AG09309 (cell line): ENCODE measurements around the gene CGB2.
"Not testable (repeated sequence)": the region's sequence is repeated elsewhere in the genome, so short reads cannot be mapped to it uniquely, and the experiment has no call there.

Experiments used
- DNase-seq: peaks from one replicate; pipeline ENCODE4 v3.0.0-alpha.2; 2010; ENCODE audit warnings: low read depth
- H3K4me3 ChIP-seq: 2 replicates; pipeline ENCODE4 v1.5.1; 2011; ENCODE audit warnings: mild to moderate bottlenecking, low read depth, low read length, moderate library complexity; ENCODE audit not compliant: control insufficient read depth
- CTCF ChIP-seq: IDR thresholded peaks from 2 replicates; pipeline ENCODE4 v1.5.1; 2011; ENCODE audit warnings: mild to moderate bottlenecking, low read depth, low read length, inconsistent platforms; ENCODE audit not compliant: insufficient read depth, control insufficient read depth; ENCODE audit errors: missing control alignments

The CGB2 gene

DNA sequence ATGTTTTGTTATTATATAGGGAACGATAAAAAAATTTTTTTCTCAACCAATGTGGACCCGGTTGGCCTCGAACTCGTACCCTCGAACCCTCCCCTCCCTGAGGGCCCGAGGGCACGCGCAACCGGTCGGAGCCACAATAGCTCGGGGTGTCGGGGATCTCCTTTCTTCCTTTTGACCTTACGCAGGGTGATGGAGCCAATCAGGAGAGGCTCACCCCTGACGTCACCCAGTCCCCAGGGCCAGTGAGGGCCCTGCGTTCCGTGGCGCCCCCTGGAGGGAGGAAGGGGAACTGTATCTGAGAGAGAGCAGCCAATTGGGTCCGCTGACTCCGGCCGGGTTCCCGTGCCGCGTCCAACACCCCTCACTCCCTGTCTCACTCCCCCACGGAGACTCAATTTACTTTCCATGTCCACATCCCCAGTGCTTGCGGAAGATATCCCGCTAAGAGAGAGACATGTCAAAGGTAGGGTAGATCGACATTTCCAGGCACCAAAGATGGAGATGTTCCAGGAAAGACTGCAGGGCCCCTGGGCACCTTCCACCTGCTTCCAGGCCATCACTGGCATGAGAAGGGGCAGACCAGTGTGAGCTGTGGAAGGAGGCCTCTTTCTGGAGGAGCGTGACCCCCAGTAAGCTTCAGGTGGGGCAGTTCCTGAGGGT, at the start of gene CGB2:
CGB2 (plus strand) TSS at position 249 of the 660 bp plus-strand sequence; CDS start at position 455, 206 bp downstream.
- TF ChIP-seq CTCF = peak; percentile 21
- H3K4me3 ChIP-seq, DNase-seq: not testable (repeated sequence)

GRCh38 chr19:48982280-48982679, 49.4 kb upstream of the CGB2 start:
- DNase-seq = no peak
- no peak for TF ChIP-seq CTCF
- H3K4me3 ChIP-seq = no peak overlapping the region

DNA sequence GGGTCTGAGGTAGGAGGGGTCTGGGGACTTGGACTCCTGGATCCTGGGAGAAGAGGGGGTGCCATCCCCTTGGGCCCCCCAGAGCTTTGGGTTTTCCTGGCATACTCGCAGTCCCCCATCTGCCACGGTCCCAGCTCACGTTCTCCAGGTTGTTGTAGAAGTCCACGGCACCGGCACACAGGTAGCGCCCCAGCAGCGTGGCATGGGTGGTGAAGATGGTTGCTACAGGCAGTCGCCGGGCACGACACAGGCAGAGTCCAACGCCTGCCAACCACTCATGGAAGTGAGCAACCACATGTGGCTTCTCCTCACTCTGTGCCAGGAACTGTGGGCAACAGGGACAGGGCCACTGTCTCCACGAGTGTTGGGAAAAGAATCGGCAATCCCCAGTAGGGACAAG, 46.0 kb upstream of the CGB2 start:
- H3K4me3 ChIP-seq = no peak overlapping the region
- DNase-seq = no peak
- no peak for TF ChIP-seq CTCF

GRCh38 chr19:48986211-48986610, 45.5 kb upstream of the CGB2 start:
- no peak for TF ChIP-seq CTCF
- H3K4me3 ChIP-seq = no peak overlapping the region
- no peak for DNase-seq

- no peak for DNase-seq
- TF ChIP-seq CTCF = no peak
- H3K4me3 ChIP-seq = no peak overlapping the region
Measured at GRCh38 chr19:48987323-48987722, 44.4 kb upstream of the CGB2 start.

- no peak for TF ChIP-seq CTCF
- H3K4me3 ChIP-seq = no peak overlapping the region
- no peak for DNase-seq
Measured at GRCh38 chr19:48988286-48988685, 43.4 kb upstream of the CGB2 start.

DNA sequence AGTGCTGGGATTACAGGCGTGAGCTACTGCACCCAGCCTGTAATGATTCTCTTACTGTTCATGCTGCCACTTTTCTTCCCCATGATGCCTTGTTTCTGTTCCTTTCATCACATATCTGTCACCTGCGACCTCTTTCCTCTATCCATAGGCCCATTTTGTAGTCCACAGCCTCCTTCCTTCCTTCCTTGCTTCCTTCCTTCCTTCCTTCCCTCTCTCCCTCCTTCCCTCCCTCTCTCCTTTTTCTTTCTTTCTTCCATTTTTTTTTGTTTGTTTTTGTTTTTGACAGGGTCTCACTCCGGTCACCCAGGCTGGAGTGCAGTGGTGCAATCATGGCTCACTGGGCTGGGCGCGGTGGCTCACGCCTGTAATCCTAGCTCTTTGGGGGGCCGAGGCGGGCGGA, 42.8 kb upstream of the CGB2 start:
- DNase-seq = no peak
- no peak overlapping the region for H3K4me3 ChIP-seq
- no peak for TF ChIP-seq CTCF
